ENCODE data around the gene ITGA2B.
"Not testable (repeated sequence)": the region's sequence is repeated elsewhere in the genome, so short reads cannot be mapped to it uniquely, and the experiment has no call there.

ITGA2B gene

DNA sequence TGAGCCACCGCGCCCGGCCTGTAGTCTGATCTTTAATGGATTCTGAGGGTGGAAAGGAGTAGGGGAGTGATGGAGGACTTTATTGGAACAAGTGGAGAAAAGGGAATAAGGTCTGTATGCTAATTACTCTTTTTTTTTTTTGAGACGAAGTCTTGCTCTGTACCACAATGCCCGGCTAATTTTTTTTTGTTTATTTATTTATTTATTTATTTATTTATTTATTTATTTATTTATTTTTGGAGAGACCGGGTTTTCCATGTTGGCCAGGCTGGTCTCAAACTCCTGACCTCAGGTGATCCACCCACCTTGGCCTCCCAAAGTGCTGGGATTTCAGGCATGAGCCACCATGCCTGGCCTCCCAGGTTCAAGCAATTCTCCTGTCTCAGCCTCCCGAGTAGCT lies 59.9 kb downstream of the ITGA2B start:
- not testable (repeated sequence) for DNase-seq

DNA sequence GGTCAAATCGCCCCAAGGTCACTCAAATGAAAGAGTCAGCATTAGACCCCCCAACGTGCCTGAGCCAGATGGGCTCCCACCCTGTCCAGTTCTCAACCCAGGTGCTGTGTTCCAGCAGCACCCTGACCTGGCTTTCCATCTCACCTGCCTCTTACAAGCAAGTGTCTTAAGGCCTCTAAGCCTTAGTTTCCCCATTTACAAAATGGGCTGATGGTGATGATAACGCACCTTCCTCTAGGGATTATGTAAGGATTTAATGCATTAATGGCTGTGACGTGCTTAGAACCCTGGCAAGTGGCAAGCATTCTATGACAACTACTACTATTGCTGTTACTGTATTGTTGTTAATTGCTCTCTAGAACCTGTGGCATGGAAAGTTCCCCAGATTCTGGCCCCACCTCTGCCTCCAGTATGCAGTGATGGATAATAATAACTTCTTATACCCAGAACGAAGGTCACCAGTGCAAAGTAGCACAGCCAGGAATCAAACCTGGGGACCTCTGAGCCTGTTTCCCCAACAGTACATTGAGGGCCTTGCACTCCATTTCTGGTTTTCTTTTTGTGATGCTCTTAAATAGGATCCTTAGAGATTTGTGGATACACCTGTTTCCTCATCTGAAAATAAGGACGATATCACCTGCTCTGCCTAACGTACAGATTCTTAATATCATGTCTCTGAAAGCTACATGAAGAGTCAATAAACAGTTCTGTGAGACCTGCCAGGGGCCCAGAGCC lies 61.6 kb downstream of the ITGA2B start:
- DNase-seq: no peak

DNA sequence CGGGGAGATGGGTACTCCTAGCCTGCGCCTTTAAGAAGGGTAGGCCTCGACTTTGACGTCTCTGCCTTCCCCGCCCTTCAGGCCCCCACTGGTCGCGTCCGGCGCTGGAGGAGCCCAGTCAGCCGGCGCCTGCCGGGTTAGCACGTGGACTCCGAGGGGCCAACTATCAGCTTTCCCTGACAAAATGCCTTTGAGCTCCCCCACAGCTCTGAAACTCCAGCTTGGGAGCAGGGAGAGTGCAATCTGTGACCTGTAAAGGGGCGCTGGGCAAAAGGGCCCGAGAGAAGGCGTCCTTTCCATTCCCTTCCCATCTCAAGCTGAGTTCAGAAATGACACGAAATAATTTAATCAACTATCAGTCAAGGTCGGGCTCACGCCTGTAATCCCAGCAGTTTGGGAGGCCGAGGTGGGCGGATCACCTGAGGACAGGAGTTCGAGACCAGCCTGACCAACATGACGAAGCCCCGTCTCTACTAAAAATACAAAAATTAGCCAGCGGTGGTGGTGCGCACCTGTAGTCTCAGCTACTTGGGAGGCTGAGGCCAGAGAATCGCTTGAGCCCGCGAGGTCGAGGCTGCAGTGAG lies 62.5 kb downstream of the ITGA2B start:
- DNase-seq: peak; percentile 90

DNA sequence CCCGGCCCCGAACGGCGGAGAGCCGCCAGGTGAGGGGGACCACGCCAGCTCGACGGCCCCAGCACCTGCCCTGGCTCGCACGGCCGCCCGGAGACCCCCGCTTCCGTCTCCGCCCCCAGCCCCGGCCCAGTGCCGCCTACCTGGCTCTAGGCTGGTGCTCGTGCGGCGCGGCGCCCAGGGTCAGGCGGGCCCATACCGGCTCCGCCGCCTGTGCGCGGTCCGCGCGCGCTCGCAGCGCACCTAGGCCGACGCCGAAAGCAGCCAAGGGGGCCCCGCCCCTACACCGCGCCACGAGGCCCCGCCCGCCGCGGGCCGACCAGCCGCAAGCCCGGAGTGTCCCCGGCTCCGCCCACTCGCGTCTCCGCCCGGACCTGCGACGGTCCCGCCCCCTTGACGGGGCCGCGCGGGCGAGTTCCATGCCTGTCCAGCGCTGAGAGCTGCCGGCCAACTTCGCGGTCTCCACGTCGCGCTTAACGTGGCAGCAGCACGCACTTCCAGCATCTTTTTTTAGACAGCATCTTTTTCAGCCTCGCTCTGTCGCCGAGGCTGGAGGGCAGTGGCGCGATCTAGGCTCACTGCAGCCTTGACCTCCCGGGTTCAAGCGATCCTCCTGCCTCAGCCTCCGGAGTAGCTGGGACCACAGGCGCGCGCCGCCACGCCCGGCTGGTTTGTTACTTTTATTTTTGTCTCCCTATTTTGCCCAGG lies 64.7 kb downstream of the ITGA2B start, which contains the start of gene SLC25A39:
SLC25A39 (minus strand) TSS at position 253 of the 705 bp plus-strand sequence. CDS start 1,261 bp downstream, outside the sequence.
- peak; percentile 92 for DNase-seq

- DNase-seq: no peak
Measured at GRCh38 chr17:44324092-44324570, 65.3 kb downstream of the ITGA2B start.

DNA sequence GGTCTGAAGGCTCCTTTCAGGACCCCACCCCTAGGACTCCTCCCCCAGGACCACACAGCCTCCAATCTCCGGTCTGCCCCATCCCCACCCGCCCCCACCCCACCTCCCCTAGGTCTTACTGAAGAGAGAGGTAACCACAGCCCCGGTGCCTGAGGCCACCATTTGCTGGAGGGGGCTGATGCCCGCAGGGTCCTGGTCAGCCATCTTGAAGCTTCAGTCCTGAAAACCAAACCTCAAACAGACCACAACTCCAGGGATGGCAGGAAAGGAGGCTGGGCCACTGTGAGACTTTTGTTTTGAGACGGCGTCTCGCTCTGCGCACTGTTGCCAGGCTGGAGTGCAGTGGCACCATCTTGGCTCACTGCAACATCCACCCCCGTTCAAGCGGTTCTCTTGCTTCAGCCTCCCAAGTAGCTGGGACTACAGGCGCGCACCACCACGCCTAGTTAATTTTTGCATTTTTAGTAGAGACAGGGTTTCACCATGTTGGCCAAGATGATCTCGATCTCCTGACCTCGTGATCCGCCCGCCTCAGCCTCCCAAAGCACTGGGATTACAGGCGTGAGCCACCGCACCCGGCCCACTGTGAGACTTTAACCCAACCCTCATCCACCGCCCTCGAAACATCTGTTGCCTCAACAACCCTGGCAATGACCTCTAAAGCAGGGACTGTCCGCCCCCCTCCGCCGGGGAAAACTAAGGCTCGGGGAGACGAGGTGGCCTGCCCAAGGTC lies 65.9 kb downstream of the ITGA2B start:
- DNase-seq: no peak

DNA sequence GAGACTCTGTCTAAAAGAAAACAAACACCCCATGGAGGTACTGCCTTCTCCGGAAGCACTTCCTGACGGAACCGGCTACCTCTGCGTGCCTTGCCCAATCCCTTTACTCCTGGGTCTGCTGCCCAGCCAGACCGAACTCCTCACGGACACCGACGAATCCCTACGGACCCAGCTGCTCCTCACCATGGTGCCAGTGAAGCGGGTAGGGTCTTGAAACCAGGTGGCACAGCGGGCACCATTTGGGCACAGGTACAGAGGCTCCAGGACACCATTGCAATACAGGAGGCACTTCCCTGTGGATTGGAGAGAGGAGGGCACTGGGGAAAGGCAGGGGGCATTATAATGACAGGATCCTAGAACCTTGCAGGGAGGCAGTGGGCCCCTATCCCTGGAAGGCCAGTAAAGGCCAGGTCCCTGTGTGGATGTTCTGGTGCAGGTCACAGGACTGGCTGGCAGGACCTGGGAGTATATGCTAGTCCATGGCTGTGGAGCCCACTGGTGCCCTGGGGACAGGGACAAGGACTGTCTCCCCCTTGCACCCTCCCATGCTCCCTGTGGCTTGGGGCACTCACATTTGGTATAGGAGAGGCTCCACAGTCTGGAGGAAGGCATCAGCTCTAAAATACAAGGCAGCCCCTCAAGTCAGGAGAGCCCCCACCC lies 67.1 kb downstream of the ITGA2B start:
- no peak for DNase-seq

Measured in T-helper 9 cell (primary cell).